ENCODE measurements around the gene TM2D1.

The TM2D1 gene

DNA sequence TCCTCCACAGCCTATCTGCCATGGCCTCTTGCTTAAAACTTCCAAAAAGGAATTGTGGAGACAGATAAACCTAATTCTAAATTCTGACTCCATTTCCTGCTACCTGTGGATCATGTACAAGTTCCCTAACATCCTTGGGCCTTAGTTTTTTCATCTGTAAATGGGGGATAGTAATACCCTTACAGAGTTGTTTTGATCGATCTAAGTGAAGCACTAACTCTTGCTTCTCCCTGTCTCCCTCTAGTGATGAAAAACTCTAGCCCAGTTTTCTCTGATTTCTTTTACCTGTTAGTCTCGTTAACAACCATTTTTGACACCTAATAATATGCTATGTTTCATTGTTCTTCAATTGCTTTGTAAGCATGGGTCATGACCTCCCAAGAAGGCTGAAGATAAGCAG is 65.9 kb downstream of the TM2D1 start:
- no peak for DNase-seq (ENCODE audit: low read depth)
- no peak overlapping the region for H3K4me3 ChIP-seq (ENCODE audit: low read length)
- no peak; the same call in 1 of the 2 replicates for TF ChIP-seq CTCF (conservative IDR thresholded peaks at IDR 0.05; ENCODE audit: low read length)

DNA sequence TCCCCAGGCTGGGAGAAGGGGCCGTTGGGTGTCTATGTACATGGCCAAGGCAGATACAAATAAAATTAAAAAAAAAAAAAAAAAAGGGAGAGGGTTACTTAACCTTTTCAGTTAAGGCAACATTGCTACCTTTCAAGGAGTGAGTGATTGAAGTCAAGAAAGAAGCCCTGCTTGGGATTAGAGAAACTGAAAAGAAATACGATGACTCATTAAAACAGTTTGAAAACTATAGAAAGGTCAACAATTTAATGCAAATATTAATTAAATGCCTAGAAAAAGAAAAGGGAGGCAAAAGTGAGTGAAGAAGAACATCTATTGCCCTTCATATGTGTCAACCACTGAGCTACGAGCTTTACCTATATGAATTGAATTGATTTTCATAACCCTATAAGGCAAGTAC is 69.5 kb downstream of the TM2D1 start:
- no peak for TF ChIP-seq CTCF (conservative IDR thresholded peaks at IDR 0.05; ENCODE audit: low read length)
- no peak for DNase-seq (ENCODE audit: low read depth)
- H3K4me3 ChIP-seq (ENCODE audit: low read length), result no peak overlapping the region

GRCh38 chr1:61654067-61654466 is 70.9 kb downstream of the TM2D1 start:
- no peak for DNase-seq (ENCODE audit: low read depth)
- H3K4me3 ChIP-seq (ENCODE audit: low read length), result no peak overlapping the region
- TF ChIP-seq CTCF (conservative IDR thresholded peaks at IDR 0.05; ENCODE audit: low read length), result no peak

GRCh38 chr1:61648983-61649742 is 75.8 kb downstream of the TM2D1 start:
- no peak for DNase-seq (ENCODE audit: low read depth)
- H3K4me3 ChIP-seq (ENCODE audit: low read length), result no peak overlapping the region
- no peak for TF ChIP-seq CTCF (conservative IDR thresholded peaks at IDR 0.05; ENCODE audit: low read length)

GRCh38 chr1:61647142-61647541 is 77.8 kb downstream of the TM2D1 start:
- no peak for TF ChIP-seq CTCF (conservative IDR thresholded peaks at IDR 0.05; ENCODE audit: low read length)
- no peak for DNase-seq (ENCODE audit: low read depth)
- H3K4me3 ChIP-seq (ENCODE audit: low read length), result no peak overlapping the region

- no peak for DNase-seq (ENCODE audit: low read depth)
Observed at GRCh38 chr1:61645476-61645875, 79.5 kb downstream of the TM2D1 start.

More at GRCh38 chr1:61645476-61645875, 79.5 kb downstream of the TM2D1 start:
- TF ChIP-seq CTCF (conservative IDR thresholded peaks at IDR 0.05; ENCODE audit: low read length), result no peak
- H3K4me3 ChIP-seq (ENCODE audit: low read length), result no peak overlapping the region
